Measurements from ENCODE around the gene UBQLN1.
"Not testable (repeated sequence)": the region's sequence is repeated elsewhere in the genome, so short reads cannot be mapped to it uniquely, and the experiment has no call there.

Gene UBQLN1

DNA sequence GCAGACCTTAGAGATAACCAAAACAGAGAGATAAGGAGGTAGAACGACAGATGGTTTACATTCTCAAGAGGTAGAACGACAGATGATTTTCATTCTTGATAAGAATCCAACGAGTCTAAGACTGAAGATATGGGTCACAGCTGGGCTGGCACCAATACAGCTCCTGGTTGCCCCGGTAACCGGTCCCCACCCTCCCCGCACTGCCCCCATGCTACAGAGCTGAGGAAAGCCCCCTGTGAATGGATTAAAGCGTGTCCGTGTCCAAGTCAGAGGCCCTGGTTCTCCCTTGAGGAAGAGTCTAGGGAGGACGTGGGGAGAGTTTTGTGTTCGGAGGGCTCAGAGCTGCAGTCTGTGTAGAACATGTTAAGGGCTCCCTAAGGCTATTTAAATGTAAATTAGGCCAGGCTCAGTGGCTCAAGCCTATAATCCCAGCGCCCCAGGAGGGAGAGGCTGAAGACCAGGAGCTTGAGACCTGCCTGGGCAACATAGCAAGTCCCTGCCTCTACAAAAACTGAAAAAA, 76.8 kb downstream of the UBQLN1 start:
- no peak for DNase-seq (ENCODE audit: low read depth)

DNA sequence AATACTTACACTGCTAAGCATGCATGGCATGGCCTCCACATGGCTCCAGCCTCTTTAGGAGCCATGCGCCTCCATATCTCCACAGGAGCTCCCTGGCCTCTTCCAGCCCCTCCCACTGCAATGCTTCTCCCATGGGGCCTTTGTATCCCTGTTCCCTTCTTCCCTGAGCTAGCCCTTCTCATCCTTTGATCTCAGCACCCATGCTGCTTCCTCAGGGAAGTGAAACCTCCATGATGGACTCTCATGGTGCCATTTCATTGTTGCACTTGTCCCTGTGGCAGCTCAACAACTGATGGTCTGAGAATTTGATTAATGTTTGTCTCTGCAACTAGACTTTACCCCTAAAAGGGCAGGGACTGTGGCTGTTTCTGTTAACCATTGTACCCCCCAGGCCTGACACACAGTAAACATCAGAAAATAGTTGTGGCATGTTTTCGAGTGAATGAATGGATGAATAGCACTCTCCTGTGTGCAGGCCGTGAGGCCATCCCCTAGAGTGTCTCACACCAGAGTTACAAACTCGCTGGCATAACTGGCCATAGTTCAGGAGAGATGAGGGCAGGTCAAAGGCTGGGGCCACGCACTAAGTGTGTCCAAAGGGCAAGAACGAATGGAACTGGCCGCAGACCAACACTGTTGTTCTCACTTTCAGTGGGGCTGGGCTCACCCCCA, 78.2 kb downstream of the UBQLN1 start:
- DNase-seq (ENCODE audit: low read depth) = no peak

DNA sequence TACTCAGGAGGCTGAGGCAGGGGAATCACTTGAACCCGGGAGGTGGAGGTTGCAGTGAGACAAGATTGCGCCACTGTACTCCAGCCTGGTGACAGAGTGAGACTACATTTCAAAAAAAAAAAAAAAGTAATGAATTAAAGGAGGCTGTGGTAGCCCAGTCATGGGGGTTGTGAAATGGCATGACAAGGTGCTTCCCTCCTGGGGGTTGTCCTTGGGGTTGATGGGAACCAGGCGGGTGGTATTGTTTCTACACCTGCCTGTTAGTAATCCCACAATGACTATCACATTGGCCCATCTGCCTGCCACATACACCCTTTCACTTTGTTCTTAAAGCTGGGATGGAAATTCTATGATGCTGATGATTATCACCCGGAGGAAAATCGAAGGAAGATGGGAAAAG, 79.2 kb downstream of the UBQLN1 start:
- no peak for DNase-seq (ENCODE audit: low read depth)

DNA sequence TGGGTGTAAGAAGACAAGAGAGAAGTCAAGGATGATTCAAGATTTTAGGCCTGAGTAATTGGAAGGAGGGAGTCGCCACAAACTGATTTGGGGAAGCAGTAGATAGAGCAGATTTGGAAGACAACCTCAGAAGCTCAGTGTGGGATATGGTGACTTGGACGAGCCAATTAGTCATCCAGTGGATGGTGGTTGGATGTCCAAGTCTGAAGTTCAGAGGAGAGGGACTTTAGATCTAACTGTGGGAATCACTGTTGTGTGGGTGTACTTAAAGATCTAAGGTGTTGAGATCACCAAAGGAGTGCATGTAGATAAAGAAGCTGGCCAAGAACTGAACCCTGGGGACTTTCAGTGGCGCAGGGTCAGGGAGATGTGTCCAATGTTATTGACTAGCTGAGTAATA, 82.6 kb downstream of the UBQLN1 start:
- no peak for DNase-seq (ENCODE audit: low read depth)

DNA sequence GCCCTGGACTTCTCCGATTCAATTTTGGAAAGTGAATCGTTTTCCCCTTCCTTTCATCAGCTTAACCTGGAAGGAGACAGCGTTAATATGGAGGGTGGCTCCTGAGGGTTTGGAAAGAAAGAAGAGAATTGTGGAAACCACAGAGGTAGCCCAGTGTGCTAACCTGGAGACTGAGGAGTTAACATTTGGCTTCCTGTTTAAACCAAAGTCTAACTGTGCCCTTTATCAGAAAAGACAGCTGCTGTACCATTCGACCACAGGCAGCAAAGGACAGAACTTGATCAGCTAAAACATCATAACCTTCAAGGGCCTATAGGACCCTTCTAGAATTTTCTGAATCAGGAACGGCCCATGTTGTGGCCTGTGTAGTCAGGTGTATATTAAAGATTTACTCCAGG, 84.1 kb downstream of the UBQLN1 start:
- DNase-seq (ENCODE audit: low read depth) = no peak

DNA sequence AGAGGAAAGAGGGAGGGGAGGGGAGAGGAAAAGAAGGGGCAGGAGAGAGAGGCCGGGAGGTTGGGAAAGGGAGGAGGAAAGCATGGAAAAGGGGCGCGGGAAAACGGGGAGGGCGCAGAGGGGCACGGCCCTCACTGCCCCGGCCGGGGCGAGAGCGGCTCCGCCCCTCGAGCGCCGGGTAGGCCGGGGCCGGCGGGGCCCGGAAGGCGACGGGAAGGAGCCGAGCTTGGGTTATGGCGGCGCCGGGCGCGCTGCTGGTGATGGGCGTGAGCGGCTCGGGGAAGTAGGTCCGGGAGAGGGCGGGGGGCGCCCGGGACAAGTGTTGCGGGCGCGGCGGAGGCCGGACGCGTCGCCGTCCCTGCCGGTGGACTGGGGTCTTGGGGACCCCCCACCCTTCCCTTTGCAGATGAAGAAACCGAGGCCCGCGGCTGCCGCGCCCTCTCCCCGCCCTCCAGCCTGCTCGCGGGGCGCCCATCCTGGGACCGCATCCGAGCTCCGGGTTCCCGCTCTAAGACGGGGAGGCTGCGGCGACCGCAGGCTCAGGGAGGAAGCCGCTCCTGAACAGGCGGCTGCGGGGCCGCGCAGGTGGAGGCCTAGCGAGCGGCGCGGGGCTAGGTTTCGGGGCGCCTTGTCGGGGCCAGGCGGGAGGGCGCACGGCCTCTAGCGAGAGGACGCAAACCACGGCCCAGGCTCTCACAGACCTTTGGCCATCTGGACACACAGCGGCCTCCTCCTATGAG, 84.6 kb downstream of the UBQLN1 start, which contains the start of gene IDNK:
TSS of gene IDNK (plus strand) at position 205 of the 740 bp plus-strand sequence. CDS start at position 234, 29 bp downstream.
- peak; percentile 21 for DNase-seq (ENCODE audit: low read depth)

DNA sequence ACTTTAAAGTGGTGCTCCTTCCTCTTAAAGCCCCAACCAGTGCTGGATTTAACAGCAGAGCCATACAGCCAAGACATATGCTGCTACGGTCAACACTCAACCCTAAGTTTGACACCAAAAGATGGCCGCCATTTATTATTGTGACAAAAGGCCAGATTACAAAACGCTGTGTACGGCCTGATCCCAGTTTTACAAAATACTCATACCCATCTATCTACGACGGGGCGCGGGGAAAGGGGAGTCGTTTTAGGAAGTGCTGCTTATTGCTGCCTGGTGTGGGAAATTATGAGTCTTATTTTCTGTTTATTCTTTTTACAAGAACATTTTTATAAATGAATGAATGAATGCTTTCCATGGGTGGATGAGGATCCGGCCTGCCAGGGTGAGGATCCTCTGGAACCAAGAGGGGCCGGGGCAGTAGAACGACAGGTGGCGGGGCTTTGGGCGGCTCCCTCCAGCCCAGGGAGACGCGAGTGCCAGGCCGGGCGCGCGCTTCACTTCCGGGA, 85.3 kb downstream of the UBQLN1 start:
- DNase-seq (ENCODE audit: low read depth) = no peak

DNA sequence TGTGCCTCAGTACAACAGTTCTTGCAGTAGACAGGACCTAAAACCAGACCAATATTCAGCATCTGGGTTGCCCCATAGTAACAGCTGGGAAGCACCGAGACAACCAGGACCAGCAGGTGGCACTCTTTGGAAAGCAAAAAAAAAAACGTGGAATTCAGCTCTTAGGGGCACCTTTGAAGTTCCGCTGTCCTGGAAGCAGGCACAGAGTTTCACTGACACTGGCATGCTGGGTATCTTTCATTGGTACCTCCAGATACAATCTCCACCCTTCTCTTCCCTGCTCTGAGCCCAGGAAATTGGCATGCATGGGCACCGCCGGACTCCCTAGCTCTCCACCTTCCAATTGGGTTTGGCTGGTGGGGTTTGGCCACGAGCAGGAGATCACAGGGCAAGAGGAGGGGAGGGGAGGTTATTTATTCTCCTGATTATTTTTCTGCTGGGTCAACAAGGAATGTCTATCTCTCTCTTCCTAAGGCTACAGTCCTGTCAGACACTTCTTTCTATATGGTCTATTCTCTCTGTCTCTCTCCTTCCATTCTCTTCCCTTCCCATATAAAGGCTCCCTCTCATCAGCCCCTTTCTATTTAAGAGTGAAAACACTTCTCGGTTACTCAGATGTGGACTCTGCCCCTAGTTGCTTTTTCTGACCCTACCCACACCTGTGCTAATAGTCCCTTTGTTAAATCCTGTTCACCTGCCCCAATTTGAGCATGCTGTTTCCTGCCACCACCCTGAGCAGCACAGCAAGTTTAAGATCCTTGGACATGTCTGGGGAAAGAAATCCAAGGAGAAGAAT, 86.7 kb downstream of the UBQLN1 start:
- no peak for DNase-seq (ENCODE audit: low read depth)

DNA sequence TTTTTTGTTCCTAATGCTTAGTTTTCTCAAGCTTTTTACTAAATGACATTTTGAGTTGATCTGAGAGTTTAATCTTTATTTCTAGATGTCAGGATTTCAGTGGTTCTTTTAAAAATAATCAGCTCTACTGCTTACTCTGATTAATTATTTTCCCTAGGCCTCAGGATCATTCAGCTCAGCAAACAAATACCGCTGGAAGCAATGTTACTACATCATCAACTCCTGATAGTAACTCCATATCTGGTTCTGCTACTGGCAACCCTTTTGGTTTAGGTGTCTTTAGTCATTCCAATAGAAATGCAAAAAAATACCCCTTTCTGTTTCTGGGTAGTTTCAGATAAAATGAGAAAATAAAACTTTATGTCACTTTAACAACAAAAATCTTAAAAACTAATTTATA, 90.5 kb downstream of the UBQLN1 start:
- no peak for DNase-seq (ENCODE audit: low read depth)

DNA sequence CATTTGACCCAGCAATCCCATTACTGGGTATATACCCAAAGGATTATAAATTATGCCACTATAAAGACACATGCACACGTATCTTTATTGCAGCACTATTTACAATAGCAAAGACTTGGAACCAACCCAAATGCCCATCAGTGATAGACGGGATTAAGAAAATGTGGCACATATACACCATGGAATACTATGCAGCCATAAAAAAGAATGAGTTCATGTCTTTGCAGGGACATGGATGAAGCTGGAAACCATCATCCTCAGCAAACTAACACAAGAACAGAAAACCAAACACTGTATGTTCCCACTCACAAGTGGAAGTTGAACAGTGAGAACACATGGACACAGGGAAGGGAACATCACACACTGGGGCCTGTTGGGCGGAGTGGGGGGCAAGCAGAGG, 94.5 kb downstream of the UBQLN1 start:
- DNase-seq (ENCODE audit: low read depth) = not testable (repeated sequence)

Data from stimulated activated CD8-positive, alpha-beta memory T cell treated with anti-CD3 and anti-CD28 coated beads, Interleukin-15, amount 100 ng/mL, for 24 hours (primary cell).